Smooth muscle cell (in vitro differentiated cells): Measurements from ENCODE around the gene LAMTOR2. TPM values are rescaled to one million over a fixed set of nuclear protein-coding genes. Genes with fewer than 3 reads are reported as not detected.
A peak's percentile ranks its signal among the peaks of the same experiment; 100 is the strongest.

Experiments
- DNase-seq: peaks from one replicate; lab custom pipeline; 2025; ENCODE audit not compliant: unreplicated experiment; lab: John Stamatoyannopoulos, UW
- H2AFZ ChIP-seq: fragments of 200-600 bp; sonication (generic); 2 replicates; pipeline ENCODE4 v1.6.0; 2016; ENCODE audit warnings: antibody characterized with exemption, low read depth, mild to moderate bottlenecking
- H3F3A ChIP-seq: fragments of 200-600 bp; sonication (generic); 2 replicates; pipeline ENCODE4 v1.6.0; 2017; ENCODE audit warnings: antibody characterized with exemption, low read depth
- H3K27ac ChIP-seq: fragments of 200-600 bp; sonication (generic); 2 replicates; pipeline ENCODE4 v1.5.1; 2016; ENCODE audit warnings: low read depth, mild to moderate bottlenecking
- H3K27me3 ChIP-seq: fragments of 200-600 bp; sonication (generic); 2 replicates; pipeline ENCODE4 v1.6.1; 2016; ENCODE audit warnings: low read depth, mild to moderate bottlenecking
- H3K36me3 ChIP-seq: fragments of 200-600 bp; sonication (generic); 2 replicates; pipeline ENCODE4 v1.5.1; 2016; ENCODE audit warnings: low read depth
- H3K4me1 ChIP-seq: fragments of 200-600 bp; sonication (generic); 2 replicates; pipeline ENCODE4 v1.5.1; 2016; ENCODE audit warnings: low read depth
- H3K4me2 ChIP-seq: fragments of 200-600 bp; sonication (generic); 2 replicates; pipeline ENCODE4 v1.6.0; 2016; ENCODE audit warnings: mild to moderate bottlenecking
- H3K4me3 ChIP-seq: fragments of 200-600 bp; sonication (generic); 2 replicates; pipeline ENCODE4 v1.5.1; 2016; ENCODE audit warnings: mild to moderate bottlenecking
- H3K79me2 ChIP-seq: fragments of 200-600 bp; sonication (generic); 2 replicates; pipeline ENCODE4 v1.6.0; 2016; ENCODE audit warnings: low read depth, mild to moderate bottlenecking
- H3K9ac ChIP-seq: fragments of 200-600 bp; sonication (generic); 2 replicates; pipeline ENCODE4 v1.6.0; 2016; ENCODE audit warnings: low read depth
- H3K9me3 ChIP-seq: fragments of 200-600 bp; sonication (generic); replicated peaks from 2 replicates; pipeline ENCODE4 v1.5.1; 2016; ENCODE audit warnings: low read depth
- H4K20me1 ChIP-seq: fragments of 200-600 bp; sonication (generic); 2 replicates; pipeline ENCODE4 v1.6.0; 2016; ENCODE audit warnings: low read depth
- CTCF ChIP-seq: fragments of 200-600 bp; sonication (generic); IDR thresholded peaks from 2 replicates; pipeline ENCODE4 v1.5.1; 2017; ENCODE audit warnings: borderline replicate concordance, mild to moderate bottlenecking, antibody characterized with exemption; ENCODE audit not compliant: insufficient read depth, poor library complexity, severe bottlenecking
- WGBS: methylation state at CpG from one replicate; pipeline ENCODE4 v1.1.7; 2016; ENCODE audit warnings: low lambda C conversion rate; 5-methylcytosine and 5-hydroxymethylcytosine counted together
- polyA plus RNA-seq: library from polyadenylated mRNA; unstranded; fragments of >200 nt; fragmentation: Nextera tagmentation; extraction: Ambion mirVana; gene quantifications from 2 replicates; pipeline ENCODE4 v1.2.1, GENCODE V29; 2016
- total RNA-seq: library from RNA; depleted of rRNA; stranded (reverse); fragments of >200 nt; gene quantifications from 2 replicates; pipeline ENCODE4 v1.2.3, GENCODE V29; 2014

Gene LAMTOR2
- total and polyA plus RNA-seq, 2 experiments from 2014 or later = 55.1 to 146 TPM

- TF ChIP-seq CTCF = no peak
- Histone ChIP-seq H2AFZ (no peak overlapping the region), H3K9ac (peak overlapping the region; percentile 84), H3K79me2 (peaks cover 53% of the 10 kb centered on the region), H3K36me3 (no peaks in the 10 kb centered on the region), H3K27ac (peak overlapping the region; percentile 96), H3K27me3 (no peaks in the 10 kb centered on the region), H3K4me1 (peaks cover 9% of the 10 kb centered on the region), H3K4me3 (no peak overlapping the region), H3F3A (peaks cover 12% of the 10 kb centered on the region), H4K20me1 (peaks cover 5% of the 10 kb centered on the region), H3K9me3 (no peaks in the 10 kb centered on the region), H3K4me2 (peak overlapping the region; percentile 38)
- WGBS = 87% methylated on average over 3 of the region's 3 CpGs
- no peak for DNase-seq
Observed at GRCh38 chr1:156095906-156096508, 41.4 kb downstream of the LAMTOR2 start.

GRCh38 chr1:156096640-156097391, 42.2 kb downstream of the LAMTOR2 start:
- H3K9ac ChIP-seq = peak overlapping the region; percentile 84
- H3K9me3 ChIP-seq = no peaks in the 10 kb centered on the region
- H2AFZ ChIP-seq = no peak overlapping the region
- H3K4me1 ChIP-seq = peaks cover 13% of the 10 kb centered on the region
- H3K4me3 ChIP-seq = no peak overlapping the region
- peak; percentile 96 for TF ChIP-seq CTCF
- H4K20me1 ChIP-seq = peaks cover 4% of the 10 kb centered on the region
- WGBS = 23% methylated on average over 14 of the region's 14 CpGs
- peak; percentile 68 for DNase-seq
- H3K4me2 ChIP-seq = peak overlapping the region; percentile 42
- H3K36me3 ChIP-seq = no peaks in the 10 kb centered on the region
- peaks cover 49% of the 10 kb centered on the region for H3K79me2 ChIP-seq
- peaks cover 12% of the 10 kb centered on the region for H3F3A ChIP-seq
- peak overlapping the region; percentile 96 for H3K27ac ChIP-seq
- H3K27me3 ChIP-seq = no peaks in the 10 kb centered on the region

- TF ChIP-seq CTCF = no peak
- no peak for DNase-seq
- no peak overlapping the region for H2AFZ ChIP-seq
- peaks cover 41% of the 10 kb centered on the region for H3K79me2 ChIP-seq
- WGBS = 88% methylated on average over 9 of the region's 9 CpGs
- H3K4me2 ChIP-seq = peak overlapping the region; percentile 42
- H3K9ac ChIP-seq = peak overlapping the region; percentile 84
- H3K9me3 ChIP-seq = no peaks in the 10 kb centered on the region
- peaks cover 16% of the 10 kb centered on the region for H3K4me1 ChIP-seq
- H3K27ac ChIP-seq = peak overlapping the region; percentile 96
- H4K20me1 ChIP-seq = peaks cover 4% of the 10 kb centered on the region
- no peak overlapping the region for H3K4me3 ChIP-seq
- no peaks in the 10 kb centered on the region for H3K36me3 ChIP-seq
- H3F3A ChIP-seq = peaks cover 12% of the 10 kb centered on the region
- H3K27me3 ChIP-seq = no peaks in the 10 kb centered on the region
Observed at GRCh38 chr1:156097499-156098178, 43.1 kb downstream of the LAMTOR2 start.
